IMR-90 (cell line): ENCODE data around the gene RASSF5. TPM values are rescaled to one million over a fixed set of nuclear protein-coding genes. Genes with fewer than 3 reads are reported as not detected.

Source experiments
- ATAC-seq: fragments of 200-7000 bp; cut with Tn5 transposase; 2 replicates; pipeline ENCODE4 v1.9.1; 2020; ENCODE audit warnings: low read depth, mild to moderate bottlenecking, moderate library complexity
- BruUV-seq: library from RNA; stranded (reverse); fragments of 400-500 nt; replicated peaks from 2 replicates; lab custom pipeline; 2021; lab: Mats Ljungman, UMichigan
- CTCF ChIA-PET: fragments of 300-600 bp; formaldehyde crosslinking; extraction: SDS; loops from one replicate; lab custom pipeline; 2021; ENCODE audit warnings: antibody characterized with exemption; lab: Yijun Ruan, JAX
- POLR2A ChIA-PET: fragments of 300-600 bp; sonication (Branson Sonifier 250); formaldehyde crosslinking; loops from one replicate; lab custom pipeline; 2022; ENCODE audit warnings: antibody characterized with exemption; ENCODE audit not compliant: unreplicated experiment; lab: Charles Lee
- DNase-seq: peaks from one replicate; pipeline ENCODE4 v3.0.0; 2013
- H2AFZ ChIP-seq: replicated peaks from 2 replicates; pipeline ENCODE3; 2013; ENCODE audit warnings: low read length, mild to moderate bottlenecking; ENCODE audit not compliant: poor library complexity
- H2AK5ac ChIP-seq: 2 replicates; pipeline ENCODE4 v1.6.1; 2013; ENCODE audit warnings: low read depth, low read length, inconsistent platforms
- H2AK9ac ChIP-seq: replicated peaks from 2 replicates; pipeline ENCODE3; 2013; ENCODE audit warnings: mild to moderate bottlenecking, low read depth, low read length, moderate library complexity; ENCODE audit not compliant: poor library complexity
- H2BK120ac ChIP-seq: 2 replicates; pipeline ENCODE4 v1.6.1; 2013; ENCODE audit warnings: low read depth, low read length, inconsistent platforms
- H2BK15ac ChIP-seq: 3 replicates; pipeline ENCODE4 v1.6.1; 2013; ENCODE audit warnings: low read depth, low read length, inconsistent platforms
- H2BK20ac ChIP-seq: 2 replicates; pipeline ENCODE4 v1.6.1; 2013; ENCODE audit warnings: low read depth, mild to moderate bottlenecking, inconsistent platforms, low read length, moderate library complexity
- H2BK5ac ChIP-seq: 2 replicates; pipeline ENCODE4 v1.6.1; 2013; ENCODE audit warnings: mild to moderate bottlenecking, low read depth, low read length, inconsistent platforms; ENCODE audit not compliant: poor library complexity, severe bottlenecking
- H3K14ac ChIP-seq: replicated peaks from 2 replicates; pipeline ENCODE4 v1.6.1; 2013; ENCODE audit warnings: low read depth, low read length, inconsistent platforms
- H3K18ac ChIP-seq: 2 replicates; pipeline ENCODE4 v1.6.1; 2013; ENCODE audit warnings: low read depth, low read length, control low read depth
- H3K23ac ChIP-seq: 2 replicates; pipeline ENCODE4 v1.6.1; 2013; ENCODE audit warnings: low read depth, low read length, inconsistent platforms
- H3K27ac ChIP-seq: 2 replicates; pipeline ENCODE4 v1.5.1; 2013; ENCODE audit warnings: mild to moderate bottlenecking, control low read depth, low read length; ENCODE audit not compliant: insufficient read depth
- H3K27me3 ChIP-seq: 2 replicates; pipeline ENCODE4 v1.6.1; 2013; ENCODE audit warnings: low read length; ENCODE audit not compliant: control insufficient read depth, insufficient read depth
- H3K36me3 ChIP-seq: 2 replicates; pipeline ENCODE4 v1.6.1; 2013; ENCODE audit warnings: low read length, mixed read lengths; ENCODE audit not compliant: control insufficient read depth, insufficient read depth
- H3K4ac ChIP-seq: 2 replicates; pipeline ENCODE4 v1.6.1; 2013; ENCODE audit warnings: low read depth, low read length, inconsistent platforms
- H3K4me1 ChIP-seq: 2 replicates; pipeline ENCODE4 v1.6.1; 2013; ENCODE audit warnings: low read length, mixed read lengths; ENCODE audit not compliant: control insufficient read depth, insufficient read depth
- H3K4me2 ChIP-seq: 2 replicates; pipeline ENCODE4 v1.6.1; 2013; ENCODE audit warnings: low read depth, mild to moderate bottlenecking, control low read depth, low read length, moderate library complexity
- H3K4me3 ChIP-seq: 2 replicates; pipeline ENCODE4 v1.5.1; 2013; ENCODE audit warnings: low read depth, mild to moderate bottlenecking, control low read depth, low read length, moderate library complexity; ENCODE audit not compliant: insufficient read depth
- H3K56ac ChIP-seq: 2 replicates; pipeline ENCODE4 v1.6.1; 2013; ENCODE audit warnings: low read length, inconsistent platforms; ENCODE audit not compliant: insufficient read depth; ENCODE audit errors: extremely low read depth
- H3K79me1 ChIP-seq, 2 experiments: 2 replicates each; pipeline ENCODE4 v1.6.1; 2013; ENCODE audit warnings: low read length in 2 of 2, inconsistent platforms in 1 of 2, low read depth in 1 of 2
- H3K9ac ChIP-seq: 2 replicates; pipeline ENCODE4 v1.6.1; 2013; ENCODE audit warnings: low read depth, low read length, control low read depth
- H3K9me1 ChIP-seq: 2 replicates; pipeline ENCODE4 v1.6.1; 2013; ENCODE audit warnings: low read length, inconsistent platforms; ENCODE audit not compliant: insufficient read depth
- H3K9me3 ChIP-seq: 2 replicates; pipeline ENCODE4 v1.6.1; 2013; ENCODE audit warnings: low read length; ENCODE audit not compliant: control insufficient read depth, insufficient read depth
- H4K20me1 ChIP-seq: 2 replicates; pipeline ENCODE4 v1.6.1; 2013; ENCODE audit warnings: low read length, inconsistent platforms; ENCODE audit not compliant: insufficient read depth
- H4K5ac ChIP-seq: 2 replicates; pipeline ENCODE4 v1.6.1; 2013; ENCODE audit warnings: mild to moderate bottlenecking, low read depth, low read length, control low read depth
- H4K8ac ChIP-seq, 2 experiments: 2 replicates each; pipeline ENCODE4 v1.6.1; 2013; ENCODE audit warnings: low read depth in 2 of 2, low read length in 2 of 2, control low read depth in 1 of 2, inconsistent platforms in 1 of 2
- H4K91ac ChIP-seq: 2 replicates; pipeline ENCODE4 v1.6.1; 2013; ENCODE audit warnings: low read depth, low read length, inconsistent platforms; ENCODE audit not compliant: insufficient read depth
- CEBPB ChIP-seq: IDR thresholded peaks from 2 replicates; pipeline ENCODE4 v1.6.1; 2012; ENCODE audit warnings: low read depth, low read length, improper control_type of control experiment
- ELK1 ChIP-seq: fragments of 150-350 bp; IDR thresholded peaks from 2 replicates; pipeline ENCODE4 v1.6.1; 2016; ENCODE audit warnings: low read depth, mild to moderate bottlenecking, low read length, moderate library complexity, borderline replicate concordance
- FOS ChIP-seq: fragments of 150-350 bp; IDR thresholded peaks from 2 replicates; pipeline ENCODE4 v1.6.1; 2016; ENCODE audit warnings: low read depth, low read length
- MAZ ChIP-seq: IDR thresholded peaks from 2 replicates; pipeline ENCODE4 v1.6.1; 2012; ENCODE audit warnings: low read depth, mild to moderate bottlenecking, low read length, improper control_type of control experiment, moderate library complexity, borderline replicate concordance
- MXI1 ChIP-seq: IDR thresholded peaks from 2 replicates; pipeline ENCODE4 v1.6.1; 2012; ENCODE audit warnings: low read depth, mild to moderate bottlenecking, low read length, moderate library complexity, borderline replicate concordance
- POLR2A ChIP-seq: IDR thresholded peaks from 2 replicates; pipeline ENCODE4 v1.6.1; 2012; ENCODE audit warnings: mild to moderate bottlenecking, low read depth, low read length
- SMC3 ChIP-seq: fragments of 150-350 bp; IDR thresholded peaks from 2 replicates; pipeline ENCODE4 v1.6.1; 2016; ENCODE audit warnings: low read depth, mild to moderate bottlenecking, antibody characterized with exemption, low read length, moderate library complexity
- WGBS, 2 experiments: methylation state at CpG; one replicate each; pipeline versions ENCODE4 v1.1.5 to v1.1.7; 2013; ENCODE audit warnings: missing lambda C conversion rate in 2 of 2; ENCODE audit not compliant: insufficient read length in 1 of 2; ENCODE audit errors: extremely low coverage in 2 of 2; 5-methylcytosine and 5-hydroxymethylcytosine counted together
- dilution Hi-C: fragments of 300-500 bp; cut with HindIII; formaldehyde crosslinking; loops from one replicate; pipeline ENCODE4 v1.14.3; 2018; ENCODE audit warnings: low sequenced_read_pairs; ENCODE audit not compliant: unreplicated experiment
- in situ Hi-C: fragments of 300-500 bp; cut with MboI; formaldehyde crosslinking; loops from 3 replicates; pipeline ENCODE4 v1.14.3; 2019; ENCODE audit warnings: low sequenced_read_pairs, inconsistent platforms, mixed read lengths
- intact Hi-C: fragments of 100-400 bp; cut with micrococcal nuclease; formaldehyde crosslinking; loops from 2 replicates; pipeline ENCODE4 v1.10.0; 2022
- polyA plus RNA-seq, 3 experiments: library from polyadenylated mRNA; depleted of rRNA; stranded (reverse); fragments of >200 nt; gene quantifications; 2 replicates each; pipeline ENCODE4 v1.2.3, GENCODE V29; 2012; ENCODE audit warnings: low replicate concordance in 1 of 3
- total RNA-seq: library from RNA; depleted of rRNA; stranded (reverse); fragments of >200 nt; gene quantifications from 2 replicates; pipeline ENCODE4 v1.2.3, GENCODE V29; 2012

The RASSF5 gene
- total and polyA plus RNA-seq, 2 of the 4 experiments (the other 2 are of a cell fraction), result 0.18 to 1.1 TPM

- peak overlapping the region; percentile 68; the same call in 1 of the 2 replicates for H2BK120ac ChIP-seq
- WGBS, 2 experiments, result no CpG with 5 or more reads among the region's 3 CpGs
- peak overlapping the region in 1 of 2 experiments; percentile 71; a peak in 2 of 4 replicates for H4K8ac ChIP-seq
- POLR2A ChIA-PET, result no interaction called here
- ATAC-seq (peak; percentile 57), DNase-seq (peak; percentile 93)
- H3K56ac ChIP-seq, result peak overlapping the region; percentile 50; the same call in 1 of the 2 replicates
- peak overlapping the region; percentile 72 for H2AFZ ChIP-seq
- H3K4me1 ChIP-seq, result peaks cover 22% of the 10 kb centered on the region
- H3K27me3 ChIP-seq, result no peaks in the 10 kb centered on the region
- H3K18ac ChIP-seq, result peak overlapping the region; percentile 58; the same call in 1 of the 2 replicates
- dilution Hi-C loops, result no loop called here
- H4K91ac ChIP-seq, result peak overlapping the region; percentile 68
- H2BK5ac ChIP-seq, result peak overlapping the region; percentile 52
- H3K79me1 ChIP-seq, result peaks cover 19 to 28% of the 10 kb centered on the region in 2 experiments
- peak overlapping the region; percentile 70 for H3K4me2 ChIP-seq
- peak overlapping the region; percentile 44; the same call in 1 of the 2 replicates for H3K23ac ChIP-seq
- H3K14ac ChIP-seq, result peak overlapping the region; percentile 57; the same call in 1 of the 2 replicates
- peak overlapping the region; percentile 49; the same call in 1 of the 2 replicates for H3K27ac ChIP-seq
- TF ChIP-seq FOS, result peak; percentile 3; the same call in 1 of the 2 replicates
- no peak for TF ChIP-seq SMC3
- no peak for TF ChIP-seq ELK1
- 0 out of 2 replicates have a peak, but pooled peaks have one; percentile 39 for TF ChIP-seq MXI1
- peak; percentile 90 for TF ChIP-seq MAZ
- TF ChIP-seq POLR2A, result peak; percentile 47
- TF ChIP-seq CEBPB, result peak; percentile 98
- peaks cover 8% of the 10 kb centered on the region for H3K9me1 ChIP-seq
- in situ Hi-C loops, result no loop called here
- CTCF ChIA-PET, result interaction anchor here (0.6 to 0.7 kb wide), 2 partner anchors 10 to 42 kb away, joined by 3 read pairs; no protein-coding TSS in a partner anchor
- peak overlapping the region; percentile 76; the same call in 1 of the 3 replicates for H2BK15ac ChIP-seq
- no peaks in the 10 kb centered on the region for H3K9me3 ChIP-seq
- BruUV-seq, result no TSS peak
- intact Hi-C loops, result loop anchor here (10.0 kb wide), 1 partner anchor 512 kb away; no protein-coding TSS in a partner anchor
- no peaks in the 10 kb centered on the region for H4K20me1 ChIP-seq
- peak overlapping the region; percentile 93 for H3K4ac ChIP-seq
- H3K36me3 ChIP-seq, result peaks cover 27% of the 10 kb centered on the region; the same call in 1 of the 2 replicates
- no peak overlapping the region for H3K9ac ChIP-seq
- H2BK20ac ChIP-seq, result 0 out of 2 replicates have a peak overlapping the region, but pooled peaks have one; percentile 58
- H2AK5ac ChIP-seq, result peak overlapping the region; percentile 67
- H3K4me3 ChIP-seq, result no peak overlapping the region
- H4K5ac ChIP-seq, result no peak overlapping the region
- H2AK9ac ChIP-seq, result peak overlapping the region; percentile 86
Measured at GRCh38 chr1:206472454-206472853, 34.9 kb upstream of the RASSF5 start.
